Astrocyte (in vitro differentiated cells and primary cell): ENCODE data around the gene CCDC179. TPM values are rescaled to one million over a fixed set of nuclear protein-coding genes. Genes with fewer than 3 reads are reported as not detected.

Experiments used
- DNase-seq: peaks from one replicate; pipeline ENCODE4 v3.0.0-alpha.2; 2010; ENCODE audit warnings: low read depth
- FAIRE-seq: peaks from 2 replicates; lab custom pipeline; 2011; peaks lifted over from hg19 to GRCh38; lab: Jason Lieb, UNC
- H2AFZ ChIP-seq: 2 replicates; pipeline ENCODE4 v1.6.0; 2012; ENCODE audit warnings: low read depth, low read length, inconsistent platforms
- H3K27ac ChIP-seq: 2 replicates; pipeline ENCODE4 v1.5.1; 2011; ENCODE audit warnings: low read depth, low read length, inconsistent platforms
- H3K27me3 ChIP-seq: 2 replicates; pipeline ENCODE4 v1.6.0; 2011; ENCODE audit warnings: low read length, inconsistent platforms; ENCODE audit not compliant: insufficient read depth
- H3K36me3 ChIP-seq: 2 replicates; pipeline ENCODE4 v1.5.1; 2011; ENCODE audit warnings: low read length, inconsistent platforms; ENCODE audit not compliant: insufficient read depth
- H3K4me1 ChIP-seq: 2 replicates; pipeline ENCODE4 v1.5.1; 2011; ENCODE audit warnings: low read length, inconsistent platforms; ENCODE audit not compliant: insufficient read depth
- H3K4me2 ChIP-seq: 2 replicates; pipeline ENCODE4 v1.6.0; 2012; ENCODE audit warnings: low read length, inconsistent platforms
- H3K4me3 ChIP-seq: 2 replicates; pipeline ENCODE4 v1.5.1; 2011; ENCODE audit warnings: low read depth, mild to moderate bottlenecking, low read length, inconsistent platforms; ENCODE audit not compliant: insufficient read depth
- H3K79me2 ChIP-seq: 2 replicates; pipeline ENCODE4 v1.6.0; 2012; ENCODE audit warnings: mild to moderate bottlenecking, low read length, inconsistent platforms; ENCODE audit not compliant: insufficient read depth
- H3K9ac ChIP-seq: 2 replicates; pipeline ENCODE4 v1.6.0; 2012; ENCODE audit warnings: mild to moderate bottlenecking, low read length, inconsistent platforms
- H3K9me3 ChIP-seq: 2 replicates; pipeline ENCODE4 v1.5.1; 2012; ENCODE audit warnings: low read depth, mild to moderate bottlenecking, low read length, inconsistent platforms; ENCODE audit not compliant: insufficient read depth
- H4K20me1 ChIP-seq: 2 replicates; pipeline ENCODE4 v1.6.0; 2012; ENCODE audit warnings: low read length, inconsistent platforms; ENCODE audit not compliant: insufficient read depth
- H3K27ac Mint-ChIP-seq: one replicate; pipeline ENCODE4 v1.8.0; 2021; ENCODE audit warnings: mild to moderate bottlenecking, mixed read lengths; ENCODE audit not compliant: unreplicated experiment
- H3K27me3 Mint-ChIP-seq: one replicate; pipeline ENCODE4 v1.8.0; 2021; ENCODE audit warnings: low read depth, mixed read lengths; ENCODE audit not compliant: unreplicated experiment
- H3K36me3 Mint-ChIP-seq: one replicate; pipeline ENCODE4 v1.8.0; 2021; ENCODE audit warnings: low read depth, mixed read lengths; ENCODE audit not compliant: unreplicated experiment
- H3K4me1 Mint-ChIP-seq: one replicate; pipeline ENCODE4 v1.8.0; 2021; ENCODE audit warnings: low read depth, mixed read lengths; ENCODE audit not compliant: unreplicated experiment
- H3K4me3 Mint-ChIP-seq: one replicate; pipeline ENCODE4 v1.8.0; 2021; ENCODE audit warnings: mild to moderate bottlenecking, moderate library complexity, mixed read lengths; ENCODE audit not compliant: unreplicated experiment
- H3K9me3 Mint-ChIP-seq: one replicate; pipeline ENCODE4 v1.8.0; 2021; ENCODE audit warnings: mild to moderate bottlenecking, mixed read lengths; ENCODE audit not compliant: unreplicated experiment
- EZH2 ChIP-seq: IDR thresholded peaks from 2 replicates; pipeline ENCODE4 v1.6.1; 2012; ENCODE audit warnings: mild to moderate bottlenecking, low read length, inconsistent platforms; ENCODE audit not compliant: insufficient read depth
- total RNA-seq: library from RNA; stranded (reverse); gene quantifications from 2 replicates; pipeline ENCODE4 v1.2.1, GENCODE V29; 2021
- TF ChIP-seq, protein P1 (sequence below): IDR thresholded peaks from 2 replicates; pipeline ENCODE4 v1.5.1; 2011; ENCODE audit warnings: low read depth, mild to moderate bottlenecking, inconsistent platforms, low read length, moderate library complexity; ENCODE audit not compliant: insufficient read depth

CCDC179 gene
- total RNA-seq, 1 donor from 2014 or later, result not detected

DNA sequence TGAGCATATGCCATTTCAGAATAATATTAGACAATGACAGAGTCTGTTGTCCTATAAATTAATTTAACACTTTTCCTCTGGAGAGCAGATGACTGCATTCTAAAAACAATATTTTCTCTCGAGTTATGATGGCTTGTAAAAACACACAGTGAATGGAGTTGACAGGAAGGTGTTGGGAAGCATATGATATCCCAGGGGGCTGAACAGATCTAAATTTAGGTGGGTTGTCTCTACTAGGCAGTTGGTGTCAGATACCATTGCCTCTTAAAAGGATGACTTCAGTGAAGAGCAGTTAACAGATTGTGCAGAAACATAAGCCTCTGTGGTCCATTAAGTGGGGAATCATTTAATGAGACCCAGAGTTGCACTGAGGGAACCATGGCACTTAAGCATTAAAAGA is 61.4 kb downstream of the CCDC179 start:
- Histone ChIP-seq H2AFZ (no peak overlapping the region), H3K27ac (no peak overlapping the region), H3K4me1 (peaks cover 3% of the 10 kb centered on the region), H3K4me3 (no peak overlapping the region), H3K79me2 (no peaks in the 10 kb centered on the region), H4K20me1 (no peaks in the 10 kb centered on the region), H3K9ac (no peak overlapping the region), H3K9me3 (no peaks in the 10 kb centered on the region), H3K27me3 (no peaks in the 10 kb centered on the region), H3K4me2 (no peak overlapping the region), H3K36me3 (no peaks in the 10 kb centered on the region)
- Mint-ChIP-seq H3K4me1 (peaks cover 6% of the 10 kb centered on the region), H3K27me3 (no peaks in the 10 kb centered on the region), H3K27ac (no peak overlapping the region), H3K36me3 (no peaks in the 10 kb centered on the region), H3K9me3 (no peaks in the 10 kb centered on the region), H3K4me3 (no peak overlapping the region)
- TF ChIP-seq, protein P1, sequence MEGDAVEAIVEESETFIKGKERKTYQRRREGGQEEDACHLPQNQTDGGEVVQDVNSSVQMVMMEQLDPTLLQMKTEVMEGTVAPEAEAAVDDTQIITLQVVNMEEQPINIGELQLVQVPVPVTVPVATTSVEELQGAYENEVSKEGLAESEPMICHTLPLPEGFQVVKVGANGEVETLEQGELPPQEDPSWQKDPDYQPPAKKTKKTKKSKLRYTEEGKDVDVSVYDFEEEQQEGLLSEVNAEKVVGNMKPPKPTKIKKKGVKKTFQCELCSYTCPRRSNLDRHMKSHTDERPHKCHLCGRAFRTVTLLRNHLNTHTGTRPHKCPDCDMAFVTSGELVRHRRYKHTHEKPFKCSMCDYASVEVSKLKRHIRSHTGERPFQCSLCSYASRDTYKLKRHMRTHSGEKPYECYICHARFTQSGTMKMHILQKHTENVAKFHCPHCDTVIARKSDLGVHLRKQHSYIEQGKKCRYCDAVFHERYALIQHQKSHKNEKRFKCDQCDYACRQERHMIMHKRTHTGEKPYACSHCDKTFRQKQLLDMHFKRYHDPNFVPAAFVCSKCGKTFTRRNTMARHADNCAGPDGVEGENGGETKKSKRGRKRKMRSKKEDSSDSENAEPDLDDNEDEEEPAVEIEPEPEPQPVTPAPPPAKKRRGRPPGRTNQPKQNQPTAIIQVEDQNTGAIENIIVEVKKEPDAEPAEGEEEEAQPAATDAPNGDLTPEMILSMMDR, result no peak
- no peak for TF ChIP-seq EZH2
- DNase-seq (no peak), FAIRE-seq (no peak)

DNA sequence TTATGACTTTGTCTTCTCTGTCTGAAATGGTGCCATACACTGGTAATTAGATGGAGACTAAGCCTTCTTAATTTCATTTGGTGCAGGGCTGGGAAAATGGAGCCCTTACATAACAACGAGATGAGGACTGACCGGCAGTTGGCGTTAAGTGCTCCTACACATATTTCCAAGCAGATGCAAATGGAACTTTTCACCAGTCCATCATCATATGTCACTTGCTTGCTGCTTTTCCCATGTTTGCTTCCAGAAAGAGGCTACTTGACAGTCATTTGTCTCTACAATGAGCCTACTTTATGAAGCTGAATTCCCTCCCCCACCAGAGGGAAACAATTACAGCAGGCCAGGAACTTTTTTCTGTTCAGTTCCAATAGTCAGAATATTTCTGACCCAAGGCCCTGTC is 63.2 kb downstream of the CCDC179 start:
- no peak for FAIRE-seq
- H3K36me3 Mint-ChIP-seq, result no peaks in the 10 kb centered on the region

More for the DNA sequence above, 63.2 kb downstream of the CCDC179 start:
- no peaks in the 10 kb centered on the region for H3K9me3 Mint-ChIP-seq
- DNase-seq, result no peak
- H3K27ac Mint-ChIP-seq, result no peak overlapping the region
- no peaks in the 10 kb centered on the region for H3K27me3 Mint-ChIP-seq
- Histone ChIP-seq H4K20me1 (no peaks in the 10 kb centered on the region), H3K27ac (no peak overlapping the region), H3K36me3 (no peaks in the 10 kb centered on the region), H3K9ac (no peak overlapping the region), H3K4me1 (peaks cover 8% of the 10 kb centered on the region), H3K4me2 (no peak overlapping the region), H3K79me2 (no peaks in the 10 kb centered on the region), H3K27me3 (no peaks in the 10 kb centered on the region), H3K9me3 (no peaks in the 10 kb centered on the region), H3K4me3 (no peak overlapping the region), H2AFZ (no peak overlapping the region)
- no peak for TF ChIP-seq EZH2
- TF ChIP-seq, protein P1, result no peak
- peaks cover 9% of the 10 kb centered on the region for H3K4me1 Mint-ChIP-seq
- no peak overlapping the region for H3K4me3 Mint-ChIP-seq

Other genes starting within 250 kb of the CCDC179 start
- gene FANCF, start 234.7 kb downstream of the CCDC179 start, total RNA-seq, result 7.9 and 10.0 TPM in 2 replicates
- gene GAS2, start 193.9 kb downstream of the CCDC179 start, total RNA-seq, result 1.5 and 1.7 TPM in 2 replicates
- gene SVIP, start 30.7 kb downstream of the CCDC179 start, total RNA-seq, result 7.0 and 15.9 TPM in 2 replicates